Epithelial cell of esophagus (primary cell): ENCODE measurements around the gene FAU.

Experiments used
- DNase-seq: peaks from one replicate; pipeline ENCODE4 v3.0.0; 2010; ENCODE audit warnings: low read depth
- H3K4me3 ChIP-seq: 2 replicates; pipeline ENCODE4 v1.5.1; 2011; ENCODE audit warnings: mild to moderate bottlenecking, low read length, control low read depth
- CTCF ChIP-seq: IDR thresholded peaks from 2 replicates; pipeline ENCODE4 v1.5.1; 2011; ENCODE audit warnings: low read depth, mild to moderate bottlenecking, low read length, control low read depth, inconsistent platforms; ENCODE audit not compliant: insufficient read depth; ENCODE audit errors: missing control alignments

Gene FAU

GRCh38 chr11:65131895-65132237, 9.9 kb upstream of the FAU start:
- no peak for TF ChIP-seq CTCF
- no peak overlapping the region for H3K4me3 ChIP-seq
- no peak for DNase-seq

- no peak overlapping the region for H3K4me3 ChIP-seq
- TF ChIP-seq CTCF = no peak
- DNase-seq = no peak
These were observed 9.5 kb upstream of the FAU start for GRCh38 chr11:65131417-65131776.

DNA sequence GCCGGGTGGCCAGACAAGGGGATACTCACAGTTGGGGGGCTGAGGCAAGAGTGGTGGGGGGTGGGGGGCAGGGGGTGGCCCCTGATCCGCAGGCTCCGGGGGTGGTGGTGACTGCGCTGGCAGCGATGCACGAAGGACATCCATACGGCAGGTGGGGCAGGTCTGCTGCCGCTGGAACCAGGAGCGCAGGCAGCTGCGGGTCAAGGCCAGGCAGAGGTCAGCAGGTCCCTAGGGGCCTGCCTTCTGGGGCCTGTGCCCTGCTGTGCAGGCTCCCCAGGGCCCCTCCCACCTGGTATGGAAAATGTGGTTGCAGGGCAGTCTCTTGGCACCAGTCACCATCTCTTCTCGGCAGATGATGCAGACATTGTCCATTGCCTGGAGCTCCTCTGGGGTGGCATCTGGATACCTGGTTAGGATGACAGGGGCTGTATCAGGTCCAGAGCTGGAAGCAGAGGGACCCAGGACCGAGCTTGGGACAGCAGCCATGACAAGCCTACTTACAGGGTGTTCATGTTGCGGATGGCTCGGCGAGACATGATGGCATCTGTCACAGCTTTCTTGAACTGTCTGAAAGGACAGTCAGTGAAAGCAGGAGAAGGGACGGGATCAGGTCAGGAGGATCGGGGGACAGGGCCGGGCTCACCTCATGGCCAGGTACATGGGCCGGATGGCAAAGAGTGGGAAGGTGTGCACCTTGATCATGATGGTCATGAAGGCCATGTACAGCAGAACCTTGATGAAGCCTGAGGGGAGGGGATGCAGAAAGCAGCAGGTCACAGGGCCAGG, 8.9 kb upstream of the FAU start:
- no peak overlapping the region for H3K4me3 ChIP-seq
- no peak for DNase-seq
- no peak for TF ChIP-seq CTCF

DNA sequence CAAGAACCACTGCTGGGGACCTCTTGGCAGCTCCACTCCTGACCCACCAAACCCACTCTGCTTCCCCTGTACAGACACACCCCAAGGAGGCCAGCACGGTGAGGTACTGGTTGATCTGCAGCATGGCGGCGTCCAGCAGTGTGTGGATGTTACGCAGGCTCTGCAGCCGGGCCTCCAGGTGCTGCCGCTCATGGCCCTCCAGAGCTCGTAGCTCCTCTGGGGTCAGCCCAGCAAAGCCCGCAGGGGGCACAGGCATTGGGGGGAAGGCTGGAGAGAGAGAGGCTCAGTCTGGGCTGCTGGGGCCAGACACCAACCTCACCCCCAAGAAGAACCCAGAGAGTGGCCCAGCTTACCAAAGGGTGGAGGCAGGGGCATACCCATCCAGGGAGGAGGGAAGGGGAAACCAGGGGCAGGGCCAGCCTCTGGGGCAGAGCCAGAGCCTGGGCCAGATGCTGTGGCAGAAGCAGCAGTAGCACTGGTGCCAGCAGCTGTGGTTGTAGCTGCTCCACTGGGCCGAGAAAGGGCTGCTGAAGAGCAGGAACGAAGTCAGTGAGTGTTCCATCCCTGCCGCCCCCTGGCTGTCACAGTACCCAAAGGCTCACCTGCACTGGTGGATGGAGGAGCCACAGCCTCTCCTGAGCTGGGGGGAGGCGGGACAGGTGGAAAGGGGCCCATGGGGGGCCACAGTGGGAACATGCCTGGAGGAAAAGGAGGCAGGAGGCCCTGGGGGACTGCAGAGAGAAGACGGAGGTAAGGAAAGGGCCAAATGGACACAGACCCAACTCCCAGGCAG, 7.9 kb upstream of the FAU start:
- DNase-seq = no peak
- no peak for TF ChIP-seq CTCF

GRCh38 chr11:65128182-65129145, 6.5 kb upstream of the FAU start:
- no peak for TF ChIP-seq CTCF
- H3K4me3 ChIP-seq = no peak overlapping the region
- DNase-seq = no peak

More for the DNA sequence above, 7.9 kb upstream of the FAU start:
- no peak overlapping the region for H3K4me3 ChIP-seq

DNA sequence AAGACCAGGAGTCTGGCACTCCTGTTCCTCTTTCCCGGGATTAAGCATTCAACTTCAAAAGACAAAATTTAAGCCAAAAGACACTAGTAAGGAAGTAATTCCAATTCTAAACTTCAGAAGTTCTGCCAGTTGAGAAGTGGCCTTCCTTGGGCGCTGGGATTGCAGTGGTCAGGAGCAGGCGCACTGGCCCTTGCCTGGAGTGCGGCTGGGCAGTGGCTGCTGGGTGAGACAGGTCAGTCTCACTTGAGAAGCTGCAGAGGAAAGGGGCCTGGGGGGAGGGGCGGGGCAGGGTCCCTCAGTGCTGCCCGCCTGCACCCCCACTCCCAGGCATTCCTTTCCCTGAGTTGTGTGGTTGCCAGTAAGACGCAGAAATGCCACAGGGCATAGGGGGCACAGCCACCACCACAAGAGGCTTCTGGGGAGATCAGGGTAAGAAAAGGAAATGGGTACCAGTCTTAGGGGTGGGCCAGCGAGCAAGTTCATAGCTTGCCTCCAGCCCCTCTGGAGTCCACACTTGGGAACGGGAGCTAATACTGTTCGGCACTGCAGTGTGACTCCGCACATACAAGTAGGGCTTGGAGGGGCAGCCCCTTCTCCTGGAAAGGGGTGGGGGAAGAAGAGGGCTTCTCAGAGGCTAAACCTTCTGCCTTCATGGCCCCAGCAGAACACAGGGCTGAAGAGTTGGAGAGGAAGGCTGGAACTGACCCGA, 5.7 kb upstream of the FAU start:
- no peak for TF ChIP-seq CTCF
- no peak overlapping the region for H3K4me3 ChIP-seq

More for the DNA sequence above, 5.7 kb upstream of the FAU start:
- no peak for DNase-seq
